OCI-LY1 (cell line): ENCODE results near the gene COMMD4.
"Not testable (repeated sequence)": the region's sequence is repeated elsewhere in the genome, so short reads cannot be mapped to it uniquely, and the experiment has no call there.

Experiments
- H2AFZ ChIP-seq: fragments of 200-600 bp; sonication (generic), shearing (Covaris generic); 2 replicates; pipeline ENCODE4 v1.6.0; 2014; ENCODE audit warnings: antibody characterized with exemption, mild to moderate bottlenecking, low read length
- H3F3A ChIP-seq: fragments of 200-600 bp; sonication (generic), shearing (Covaris generic); 2 replicates; pipeline ENCODE4 v1.6.0; 2014; ENCODE audit warnings: mild to moderate bottlenecking, antibody characterized with exemption, low read length, moderate library complexity; ENCODE audit not compliant: insufficient read depth
- H3K27ac ChIP-seq: fragments of 200-600 bp; sonication (generic); 2 replicates; pipeline ENCODE4 v1.5.1; 2014; ENCODE audit warnings: low read length, mixed run types, mild to moderate bottlenecking, low read depth; ENCODE audit not compliant: poor library complexity, severe bottlenecking
- H3K27me3 ChIP-seq: fragments of 200-600 bp; sonication (generic); 2 replicates; pipeline ENCODE4 v1.6.0; 2014; ENCODE audit warnings: antibody characterized with exemption, mild to moderate bottlenecking, low read length, moderate library complexity; ENCODE audit not compliant: insufficient read depth
- H3K36me3 ChIP-seq: fragments of 200-600 bp; sonication (generic); 2 replicates; pipeline ENCODE4 v1.6.1; 2014; ENCODE audit warnings: mild to moderate bottlenecking, antibody characterized with exemption, low read length, moderate library complexity, mixed read lengths; ENCODE audit not compliant: insufficient read depth
- H3K4me1 ChIP-seq: fragments of 200-600 bp; sonication (generic); 2 replicates; pipeline ENCODE4 v1.5.1; 2014; ENCODE audit warnings: mild to moderate bottlenecking, low read length, moderate library complexity; ENCODE audit not compliant: insufficient read depth, severe bottlenecking
- H3K4me2 ChIP-seq: fragments of 200-600 bp; sonication (generic), shearing (Covaris generic); 2 replicates; pipeline ENCODE4 v1.6.1; 2014; ENCODE audit warnings: low read length
- H3K4me3 ChIP-seq: fragments of 200-600 bp; sonication (generic); 2 replicates; pipeline ENCODE4 v1.5.1; 2014; ENCODE audit warnings: low read length, low read depth, mild to moderate bottlenecking, mixed read lengths; ENCODE audit not compliant: poor library complexity, severe bottlenecking
- H3K79me2 ChIP-seq: fragments of 200-600 bp; shearing (Covaris generic); 2 replicates; pipeline ENCODE4 v1.6.1; 2016; ENCODE audit warnings: mixed run types, low read length, mixed read lengths; ENCODE audit not compliant: insufficient read depth
- H3K9ac ChIP-seq: fragments of 200-600 bp; sonication (generic), shearing (Covaris generic); 2 replicates; pipeline ENCODE4 v1.6.1; 2014; ENCODE audit warnings: mild to moderate bottlenecking, low read length, mixed read lengths
- H3K9me2 ChIP-seq: fragments of 200-600 bp; sonication (generic), shearing (Covaris generic); 2 replicates; pipeline ENCODE4 v1.6.1; 2014; ENCODE audit warnings: low read depth, mild to moderate bottlenecking, low read length, mixed read lengths
- H3K9me3 ChIP-seq: fragments of 200-600 bp; shearing (Covaris generic); 2 replicates; pipeline ENCODE4 v1.6.1; 2014; ENCODE audit warnings: low read length, mixed read lengths
- H4K20me1 ChIP-seq: fragments of 200-600 bp; sonication (generic), shearing (Covaris generic); 2 replicates; pipeline ENCODE4 v1.6.0; 2016; ENCODE audit warnings: mild to moderate bottlenecking, low read length; ENCODE audit not compliant: insufficient read depth
- EZH2 ChIP-seq: fragments of 200-600 bp; sonication (generic), shearing (Covaris generic); IDR thresholded peaks from 2 replicates; pipeline ENCODE4 v1.8.0; 2017; ENCODE audit warnings: borderline replicate concordance, mixed run types, mild to moderate bottlenecking, antibody characterized with exemption, low read length, moderate library complexity, mixed read lengths
- TF ChIP-seq, protein P1 (sequence below): fragments of 200-600 bp; sonication (generic), shearing (Covaris generic); IDR thresholded peaks from 2 replicates; pipeline ENCODE4 v1.5.1; 2017; ENCODE audit warnings: mild to moderate bottlenecking, antibody characterized with exemption, low read length, moderate library complexity, mixed read lengths

The COMMD4 gene

DNA sequence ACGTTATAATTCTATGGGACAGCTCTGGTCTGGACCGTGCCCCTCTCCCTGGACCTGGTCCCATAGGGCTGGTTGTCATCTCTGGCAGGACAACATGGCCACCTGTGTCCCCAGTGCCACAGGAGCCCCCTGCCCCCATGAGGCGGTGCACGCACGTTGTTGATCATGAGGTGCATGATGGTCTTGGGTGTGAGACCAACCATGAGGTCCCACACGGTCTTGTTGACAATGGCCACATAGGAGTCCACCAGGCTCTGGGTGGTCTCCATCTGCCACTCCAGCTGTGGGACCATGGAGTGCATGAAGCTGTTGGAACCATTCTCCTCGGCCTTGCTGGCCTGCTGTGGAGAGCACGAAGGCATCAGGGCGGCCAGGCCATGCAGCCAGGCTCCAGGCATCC is 33.5 kb upstream of the COMMD4 start:
- H3F3A ChIP-seq, result no peaks in the 10 kb centered on the region
- no peaks in the 10 kb centered on the region for H3K79me2 ChIP-seq
- no peaks in the 10 kb centered on the region for H3K9me3 ChIP-seq
- H4K20me1 ChIP-seq, result no peaks in the 10 kb centered on the region
- peaks cover 5% of the 10 kb centered on the region for H3K27me3 ChIP-seq
- H3K4me2 ChIP-seq, result no peak overlapping the region
- H3K36me3 ChIP-seq, result no peaks in the 10 kb centered on the region
- no peak overlapping the region for H2AFZ ChIP-seq
- no peak overlapping the region for H3K27ac ChIP-seq
- H3K9ac ChIP-seq, result no peak overlapping the region
- TF ChIP-seq, protein P1, sequence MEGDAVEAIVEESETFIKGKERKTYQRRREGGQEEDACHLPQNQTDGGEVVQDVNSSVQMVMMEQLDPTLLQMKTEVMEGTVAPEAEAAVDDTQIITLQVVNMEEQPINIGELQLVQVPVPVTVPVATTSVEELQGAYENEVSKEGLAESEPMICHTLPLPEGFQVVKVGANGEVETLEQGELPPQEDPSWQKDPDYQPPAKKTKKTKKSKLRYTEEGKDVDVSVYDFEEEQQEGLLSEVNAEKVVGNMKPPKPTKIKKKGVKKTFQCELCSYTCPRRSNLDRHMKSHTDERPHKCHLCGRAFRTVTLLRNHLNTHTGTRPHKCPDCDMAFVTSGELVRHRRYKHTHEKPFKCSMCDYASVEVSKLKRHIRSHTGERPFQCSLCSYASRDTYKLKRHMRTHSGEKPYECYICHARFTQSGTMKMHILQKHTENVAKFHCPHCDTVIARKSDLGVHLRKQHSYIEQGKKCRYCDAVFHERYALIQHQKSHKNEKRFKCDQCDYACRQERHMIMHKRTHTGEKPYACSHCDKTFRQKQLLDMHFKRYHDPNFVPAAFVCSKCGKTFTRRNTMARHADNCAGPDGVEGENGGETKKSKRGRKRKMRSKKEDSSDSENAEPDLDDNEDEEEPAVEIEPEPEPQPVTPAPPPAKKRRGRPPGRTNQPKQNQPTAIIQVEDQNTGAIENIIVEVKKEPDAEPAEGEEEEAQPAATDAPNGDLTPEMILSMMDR, result no peak
- TF ChIP-seq EZH2, result no peak
- no peaks in the 10 kb centered on the region for H3K4me1 ChIP-seq
- no peak overlapping the region for H3K4me3 ChIP-seq
- H3K9me2 ChIP-seq, result no peaks in the 10 kb centered on the region

DNA sequence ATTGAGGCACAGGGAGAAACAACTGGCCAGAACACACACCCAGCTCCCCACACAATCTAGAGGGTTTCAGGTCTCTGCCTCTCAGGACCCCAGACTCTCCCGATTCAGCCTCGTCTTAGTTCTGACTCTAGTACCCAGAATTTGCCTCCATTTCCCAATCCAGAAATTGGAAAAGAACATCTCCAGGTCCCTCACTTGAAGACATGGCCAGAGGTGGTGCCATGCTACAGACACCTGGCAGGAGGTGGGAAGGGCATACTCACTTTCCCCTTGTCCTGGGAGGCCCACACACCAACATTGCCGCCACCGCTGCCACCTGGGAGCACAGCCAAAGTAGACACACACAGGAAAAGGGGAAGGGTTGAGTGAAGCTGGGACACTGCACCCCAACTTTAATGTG is 33.1 kb upstream of the COMMD4 start:
- not testable (repeated sequence) for H3K36me3 ChIP-seq, H3K4me3 ChIP-seq, H4K20me1 ChIP-seq, H3K27ac ChIP-seq, H3K4me1 ChIP-seq, H3K9me3 ChIP-seq, H3K79me2 ChIP-seq, H3K4me2 ChIP-seq, H3F3A ChIP-seq, H3K27me3 ChIP-seq, H3K9me2 ChIP-seq, H3K9ac ChIP-seq, H2AFZ ChIP-seq

DNA sequence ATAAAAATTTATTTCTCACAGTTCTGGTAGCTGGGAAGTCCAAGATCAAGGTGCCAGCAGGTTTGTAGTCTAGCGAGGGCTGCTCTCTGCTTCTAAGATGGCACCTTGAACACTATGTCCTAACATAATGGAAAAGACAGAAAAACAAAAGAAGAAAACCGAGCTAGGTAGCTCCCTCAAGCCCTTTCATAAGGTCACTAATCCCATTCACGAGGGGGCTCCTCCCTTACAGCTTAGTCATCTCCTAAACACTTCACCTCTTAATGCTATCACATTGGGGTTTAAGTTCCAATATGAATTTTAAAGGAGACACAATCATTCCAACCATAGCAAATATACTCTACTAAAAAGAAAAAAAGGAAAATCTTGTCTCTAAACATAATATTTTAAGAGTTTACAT is 29.7 kb upstream of the COMMD4 start:
- TF ChIP-seq, protein P1, result no peak
- H3K4me2 ChIP-seq, result no peak overlapping the region
- H3K4me1 ChIP-seq, result no peaks in the 10 kb centered on the region

DNA sequence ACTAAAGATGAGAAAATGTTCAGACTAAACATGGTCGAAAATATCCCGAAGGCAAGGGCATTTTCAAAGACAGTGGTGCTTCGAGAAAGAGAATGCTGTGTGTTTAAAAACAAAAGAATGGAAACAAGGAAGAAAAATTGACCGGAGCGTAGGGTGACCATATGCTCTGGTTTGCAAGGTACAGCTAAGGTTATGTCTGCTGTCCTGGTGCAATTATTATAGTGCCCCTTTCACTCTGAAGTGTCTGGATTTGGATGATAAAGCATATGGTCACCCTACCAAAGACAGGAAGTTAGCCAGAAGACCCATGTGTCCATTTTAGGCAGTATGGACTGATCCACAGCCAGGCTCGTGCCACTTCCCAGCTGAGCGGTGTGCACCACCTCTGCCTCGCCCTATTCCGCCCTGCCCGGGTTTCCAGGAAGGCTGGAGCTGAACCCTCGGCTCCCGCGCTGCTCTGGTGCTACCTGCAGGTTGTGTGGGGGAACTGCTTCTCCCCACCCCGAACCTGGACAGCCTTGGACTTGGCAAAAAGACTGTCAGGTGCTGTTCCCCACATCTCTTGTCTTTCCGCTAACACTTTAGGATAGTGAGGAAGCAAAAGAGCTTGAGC is 28.0 kb upstream of the COMMD4 start:
- H3K79me2 ChIP-seq, result no peaks in the 10 kb centered on the region
- H3K4me3 ChIP-seq, result no peak overlapping the region
- H3K36me3 ChIP-seq, result no peaks in the 10 kb centered on the region
- H3K4me2 ChIP-seq, result no peak overlapping the region
- H3K9me2 ChIP-seq, result no peaks in the 10 kb centered on the region
- H4K20me1 ChIP-seq, result no peaks in the 10 kb centered on the region
- H3K4me1 ChIP-seq, result no peaks in the 10 kb centered on the region
- TF ChIP-seq, protein P1, result peak; percentile 47; the same call in 1 of the 2 replicates
- no peak for TF ChIP-seq EZH2
- no peak overlapping the region for H3K27ac ChIP-seq
- no peaks in the 10 kb centered on the region for H3K9me3 ChIP-seq
- H3F3A ChIP-seq, result no peaks in the 10 kb centered on the region
- H3K27me3 ChIP-seq, result peaks cover 5% of the 10 kb centered on the region
- no peak overlapping the region for H2AFZ ChIP-seq
- H3K9ac ChIP-seq, result no peak overlapping the region

More for the DNA sequence above, 29.7 kb upstream of the COMMD4 start:
- Histone ChIP-seq H2AFZ (no peak overlapping the region), H3K4me3 (no peak overlapping the region), H3K27me3 (peaks cover 5% of the 10 kb centered on the region), H4K20me1 (no peaks in the 10 kb centered on the region), H3K36me3 (no peaks in the 10 kb centered on the region), H3K9me2 (no peaks in the 10 kb centered on the region), H3K9ac (no peak overlapping the region), H3K79me2 (no peaks in the 10 kb centered on the region), H3F3A (no peaks in the 10 kb centered on the region), H3K9me3 (no peaks in the 10 kb centered on the region), H3K27ac (no peak overlapping the region)
